Hepatocyte (in vitro differentiated cells): ENCODE data around the gene DDX10. TPM values are rescaled to one million over a fixed set of nuclear protein-coding genes. Genes with fewer than 3 reads are reported as not detected.

Source experiments
- DNase-seq: peaks from one replicate; pipeline ENCODE4 v3.0.0-alpha.2; 2016; ENCODE audit warnings: low spot score
- H2AFZ ChIP-seq: fragments of 200-600 bp; sonication (generic); 2 replicates; pipeline ENCODE4 v1.6.0; 2016; ENCODE audit warnings: antibody characterized with exemption, mild to moderate bottlenecking
- H3K27ac ChIP-seq: fragments of 200-600 bp; sonication (generic); 2 replicates; pipeline ENCODE4 v1.5.1; 2016; ENCODE audit warnings: mild to moderate bottlenecking
- H3K27me3 ChIP-seq: fragments of 200-600 bp; sonication (generic); 2 replicates; pipeline ENCODE4 v1.6.1; 2016
- H3K36me3 ChIP-seq: fragments of 200-600 bp; sonication (generic); replicated peaks from 2 replicates; pipeline ENCODE4 v1.5.1; 2016; ENCODE audit warnings: low read depth; ENCODE audit not compliant: insufficient read depth
- H3K4me1 ChIP-seq: fragments of 200-600 bp; sonication (generic); 2 replicates; pipeline ENCODE4 v1.5.1; 2016; ENCODE audit warnings: mild to moderate bottlenecking, moderate library complexity; ENCODE audit not compliant: insufficient read depth
- H3K4me2 ChIP-seq: fragments of 200-600 bp; sonication (generic); 2 replicates; pipeline ENCODE4 v1.6.0; 2016
- H3K4me3 ChIP-seq: fragments of 200-600 bp; sonication (generic); 2 replicates; pipeline ENCODE4 v1.5.1; 2016; ENCODE audit warnings: mild to moderate bottlenecking
- H3K79me2 ChIP-seq: fragments of 200-600 bp; sonication (generic); 2 replicates; pipeline ENCODE4 v1.6.0; 2017; ENCODE audit warnings: mild to moderate bottlenecking
- H3K9me2 ChIP-seq: fragments of 200-600 bp; sonication (generic); replicated peaks from 2 replicates; pipeline ENCODE4 v1.6.0; 2017; ENCODE audit warnings: mild to moderate bottlenecking; ENCODE audit not compliant: insufficient read depth
- H3K9me3 ChIP-seq: fragments of 200-600 bp; sonication (generic); 2 replicates; pipeline ENCODE4 v1.5.1; 2016; ENCODE audit warnings: low read depth, mild to moderate bottlenecking
- H4K20me1 ChIP-seq: fragments of 200-600 bp; sonication (generic); 2 replicates; pipeline ENCODE4 v1.6.0; 2016; ENCODE audit warnings: mild to moderate bottlenecking; ENCODE audit not compliant: insufficient read depth, poor library complexity, severe bottlenecking
- CTCF ChIP-seq: fragments of 200-600 bp; sonication (generic); IDR thresholded peaks from 2 replicates; pipeline ENCODE4 v1.5.1; 2016; ENCODE audit warnings: antibody characterized with exemption, mild to moderate bottlenecking; ENCODE audit not compliant: poor library complexity
- EZH2 ChIP-seq: fragments of 200-600 bp; sonication (generic); IDR thresholded peaks from 2 replicates; pipeline ENCODE4 v1.6.1; 2016; ENCODE audit warnings: antibody characterized with exemption, mild to moderate bottlenecking, borderline replicate concordance
- EZH2phosphoT487 ChIP-seq: fragments of 200-600 bp; sonication (generic); IDR thresholded peaks from one replicate; pipeline ENCODE4 v1.6.1; 2018; ENCODE audit warnings: antibody characterized with exemption, mild to moderate bottlenecking, low read depth, moderate library complexity; ENCODE audit not compliant: unreplicated experiment, severe bottlenecking
- WGBS: methylation state at CpG from one replicate; pipeline ENCODE4 v1.1.6; 2016; ENCODE audit warnings: low lambda C conversion rate; ENCODE audit errors: missing lambda C conversion rate; 5-methylcytosine and 5-hydroxymethylcytosine counted together
- polyA plus RNA-seq: library from polyadenylated mRNA; unstranded; fragments of >200 nt; fragmentation: Nextera tagmentation; extraction: Ambion mirVana; gene quantifications from 2 replicates; pipeline ENCODE4 v1.2.1, GENCODE V29; 2016
- total RNA-seq: library from RNA; depleted of rRNA; stranded (reverse); fragments of >200 nt; gene quantifications from 2 replicates; pipeline ENCODE4 v1.2.3, GENCODE V29; 2014

DDX10 gene
- total and polyA plus RNA-seq, 2 experiments from 2014 or later = 9.6 to 13.9 TPM

GRCh38 chr11:108697872-108698473 lies 33.1 kb downstream of the DDX10 start:
- Histone ChIP-seq H3K79me2 (no peaks in the 10 kb centered on the region), H3K4me2 (no peak overlapping the region), H3K4me3 (no peak overlapping the region), H3K9me3 (no peaks in the 10 kb centered on the region), H3K27me3 (no peaks in the 10 kb centered on the region), H3K36me3 (no peaks in the 10 kb centered on the region), H3K9me2 (no peaks in the 10 kb centered on the region), H3K27ac (no peak overlapping the region), H4K20me1 (no peaks in the 10 kb centered on the region), H3K4me1 (no peaks in the 10 kb centered on the region), H2AFZ (no peak overlapping the region)
- TF ChIP-seq EZH2phosphoT487 (no peak), CTCF (peak; percentile 96)
- peak; percentile 78 for DNase-seq
- 58% methylated on average over 3 of the region's 3 CpGs for WGBS

DNA sequence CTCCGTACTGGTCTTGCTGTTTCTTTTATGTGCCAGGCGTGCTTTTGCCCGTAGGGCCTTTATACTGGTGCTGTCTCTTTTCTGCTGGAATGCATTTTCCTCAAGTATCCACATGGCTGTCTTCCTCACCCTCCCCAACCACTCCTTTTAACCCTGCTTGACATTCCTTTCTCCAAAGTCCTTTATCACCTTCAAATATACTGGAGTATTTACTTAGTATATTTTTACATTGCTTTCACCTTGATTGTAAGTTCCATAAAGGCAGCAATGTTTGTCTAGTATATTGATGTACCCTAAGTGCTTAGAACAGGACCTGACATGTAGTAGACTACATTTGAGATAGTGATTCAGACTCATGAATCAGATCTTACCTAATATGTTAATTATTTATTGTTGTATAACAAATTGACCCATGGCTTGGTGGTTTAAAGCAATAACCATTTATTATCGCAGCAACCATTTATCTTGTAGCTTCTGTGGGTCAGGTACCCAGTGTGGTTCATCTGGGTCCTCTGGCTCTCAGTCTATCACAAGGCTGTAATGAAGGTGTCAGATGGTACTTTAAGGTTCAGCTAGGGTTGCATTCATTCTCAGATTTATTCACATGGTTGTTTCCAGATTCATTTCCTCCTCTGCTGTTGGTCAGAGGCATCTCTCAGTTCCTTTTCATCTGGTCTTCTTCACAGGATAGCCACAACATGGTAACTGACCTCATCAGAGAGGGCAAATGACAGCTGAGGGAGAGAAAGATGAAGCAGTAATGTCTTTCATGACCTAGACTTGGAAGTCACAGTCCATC lies 34.2 kb downstream of the DDX10 start:
- Histone ChIP-seq H3K4me1 (no peaks in the 10 kb centered on the region), H3K36me3 (no peaks in the 10 kb centered on the region), H3K9me3 (no peaks in the 10 kb centered on the region), H3K4me3 (no peak overlapping the region), H3K9me2 (no peaks in the 10 kb centered on the region), H3K79me2 (no peaks in the 10 kb centered on the region), H3K4me2 (no peak overlapping the region), H4K20me1 (no peaks in the 10 kb centered on the region), H2AFZ (no peak overlapping the region), H3K27ac (no peak overlapping the region), H3K27me3 (no peaks in the 10 kb centered on the region)
- no peak for DNase-seq
- WGBS = 89% methylated on average over 4 of the region's 4 CpGs
- TF ChIP-seq CTCF (no peak), EZH2 (no peak), EZH2phosphoT487 (no peak)

DNA sequence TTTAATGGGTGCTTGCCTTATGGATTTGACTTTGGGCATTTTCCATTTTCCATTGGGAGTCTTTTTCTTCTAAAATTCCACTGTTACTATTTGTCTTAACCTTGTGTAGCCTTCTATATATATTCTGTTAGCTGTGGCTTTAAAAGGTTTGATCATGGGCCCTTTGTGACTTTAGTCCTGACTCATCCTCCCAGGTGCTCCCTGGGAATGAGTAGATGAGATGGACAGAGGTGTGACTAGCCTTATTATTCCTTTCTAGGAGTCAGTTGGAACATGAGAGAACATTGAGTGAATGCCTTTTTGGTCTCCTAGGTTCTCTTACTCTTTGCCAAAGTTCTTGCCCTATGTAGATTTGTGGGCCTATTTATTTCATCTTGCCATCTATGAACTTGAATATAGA lies 39.0 kb downstream of the DDX10 start:
- DNase-seq = no peak
- no peak overlapping the region for H3K4me2 ChIP-seq
- no peaks in the 10 kb centered on the region for H3K27me3 ChIP-seq
- H3K4me3 ChIP-seq = no peak overlapping the region
- no peaks in the 10 kb centered on the region for H3K4me1 ChIP-seq
- no peak overlapping the region for H3K27ac ChIP-seq
- H4K20me1 ChIP-seq = no peaks in the 10 kb centered on the region
- no peaks in the 10 kb centered on the region for H3K79me2 ChIP-seq
- H3K9me2 ChIP-seq = no peaks in the 10 kb centered on the region
- no peaks in the 10 kb centered on the region for H3K9me3 ChIP-seq
- H3K36me3 ChIP-seq = peaks cover 8% of the 10 kb centered on the region
- TF ChIP-seq EZH2 = no peak
- TF ChIP-seq CTCF = no peak
- TF ChIP-seq EZH2phosphoT487 = no peak
- no peak overlapping the region for H2AFZ ChIP-seq
